GM12878 (cell line): ENCODE data around the gene TP53I11. TPM values are rescaled to one million over a fixed set of nuclear protein-coding genes. Genes with fewer than 3 reads are reported as not detected.

Experiments
- MEF2B ChIP-seq: fragments of 450-650 bp; IDR thresholded peaks from 2 replicates; pipeline ENCODE4 v1.6.1; 2018; ENCODE audit warnings: mild to moderate bottlenecking, moderate library complexity; ENCODE audit not compliant: partially characterized antibody, poor library complexity, severe bottlenecking
- ZNF274 ChIP-seq: IDR thresholded peaks from one replicate; pipeline ENCODE4 v1.8.0; 2011; ENCODE audit not compliant: insufficient read length, insufficient read depth
- polyA plus RNA-seq, 11 experiments: library from polyadenylated mRNA; depleted of rRNA in 4 of 11; unstranded in 6 of 11; stranded (reverse) in 5 of 11; fragments of >200 nt; fragmentation: Nextera tagmentation in 4 of 11; fragmentation: Illumina TruSeq in 1 of 11; extraction: Ambion mirVana in 4 of 11; extraction: Trizol in 1 of 11; gene quantifications; 1 replicate in 1 of 11; 2 replicates in 10 of 11; pipeline versions ENCODE4 v1.2.1 to v1.2.3, GENCODE V29; 2011 to 2016; ENCODE audit warnings: inconsistent platforms in 2 of 11, missing spikeins in 2 of 11, low read depth in 1 of 11
- total RNA-seq, 4 experiments: library from RNA; depleted of rRNA in 3 of 4; stranded (reverse); fragments of >200 nt in 3 of 4; fragmentation: Illumina TruSeq in 1 of 4; extraction: Trizol in 1 of 4; gene quantifications; 2 replicates each; pipeline versions ENCODE4 v1.2.1 to v1.2.3, GENCODE V29; 2013 to 2021
- TF ChIP-seq, protein P1 (sequence below): IDR thresholded peaks from 2 replicates; pipeline ENCODE4 v1.6.1; 2012; ENCODE audit warnings: low read depth, low read length, improper control_type of control experiment
- TF ChIP-seq, protein P2 (sequence below): fragments of 450-650 bp; IDR thresholded peaks from 2 replicates; pipeline ENCODE4 v1.6.1; 2016; ENCODE audit warnings: mild to moderate bottlenecking, moderate library complexity, borderline replicate concordance

Gene TP53I11
- total and polyA plus RNA-seq, 10 of the 15 experiments (the other 5 are each of a cell fraction or from before 2014, with no cell fraction given): 0.03 to 0.28 (median 0.17) TPM; not detected in 3

DNA sequence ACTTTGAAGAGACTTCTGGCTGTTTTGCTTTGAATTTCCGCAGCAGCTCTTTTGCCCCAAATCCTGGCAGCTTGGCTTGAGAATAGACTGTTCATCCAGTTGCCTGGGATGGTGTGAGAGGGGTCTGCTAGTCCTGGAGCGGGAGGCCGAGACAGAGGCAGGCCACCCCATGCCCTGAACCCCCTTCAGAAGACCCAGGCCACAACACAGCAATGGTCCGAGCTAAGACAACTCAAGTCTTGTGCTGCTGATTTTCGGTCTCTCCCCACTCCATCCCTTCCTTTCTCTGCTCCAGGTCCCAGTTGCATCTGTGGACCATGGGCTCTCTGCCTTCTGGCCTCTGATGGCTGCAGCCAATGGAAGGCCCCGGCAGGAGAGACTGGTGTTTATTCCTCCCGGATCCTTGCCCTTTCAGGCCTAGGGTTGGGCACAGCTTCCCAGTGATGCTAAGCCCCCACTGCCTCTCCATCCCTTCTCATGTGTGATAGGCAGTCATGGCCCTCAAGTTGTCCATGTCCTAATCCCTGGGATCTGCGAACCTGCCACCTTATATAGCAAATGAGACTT is 31.9 kb upstream of the TP53I11 start (continued):
- TF ChIP-seq MEF2B: no peak
- TF ChIP-seq, protein P1, sequence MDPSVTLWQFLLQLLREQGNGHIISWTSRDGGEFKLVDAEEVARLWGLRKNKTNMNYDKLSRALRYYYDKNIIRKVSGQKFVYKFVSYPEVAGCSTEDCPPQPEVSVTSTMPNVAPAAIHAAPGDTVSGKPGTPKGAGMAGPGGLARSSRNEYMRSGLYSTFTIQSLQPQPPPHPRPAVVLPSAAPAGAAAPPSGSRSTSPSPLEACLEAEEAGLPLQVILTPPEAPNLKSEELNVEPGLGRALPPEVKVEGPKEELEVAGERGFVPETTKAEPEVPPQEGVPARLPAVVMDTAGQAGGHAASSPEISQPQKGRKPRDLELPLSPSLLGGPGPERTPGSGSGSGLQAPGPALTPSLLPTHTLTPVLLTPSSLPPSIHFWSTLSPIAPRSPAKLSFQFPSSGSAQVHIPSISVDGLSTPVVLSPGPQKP: no peak
- TF ChIP-seq, protein P2, sequence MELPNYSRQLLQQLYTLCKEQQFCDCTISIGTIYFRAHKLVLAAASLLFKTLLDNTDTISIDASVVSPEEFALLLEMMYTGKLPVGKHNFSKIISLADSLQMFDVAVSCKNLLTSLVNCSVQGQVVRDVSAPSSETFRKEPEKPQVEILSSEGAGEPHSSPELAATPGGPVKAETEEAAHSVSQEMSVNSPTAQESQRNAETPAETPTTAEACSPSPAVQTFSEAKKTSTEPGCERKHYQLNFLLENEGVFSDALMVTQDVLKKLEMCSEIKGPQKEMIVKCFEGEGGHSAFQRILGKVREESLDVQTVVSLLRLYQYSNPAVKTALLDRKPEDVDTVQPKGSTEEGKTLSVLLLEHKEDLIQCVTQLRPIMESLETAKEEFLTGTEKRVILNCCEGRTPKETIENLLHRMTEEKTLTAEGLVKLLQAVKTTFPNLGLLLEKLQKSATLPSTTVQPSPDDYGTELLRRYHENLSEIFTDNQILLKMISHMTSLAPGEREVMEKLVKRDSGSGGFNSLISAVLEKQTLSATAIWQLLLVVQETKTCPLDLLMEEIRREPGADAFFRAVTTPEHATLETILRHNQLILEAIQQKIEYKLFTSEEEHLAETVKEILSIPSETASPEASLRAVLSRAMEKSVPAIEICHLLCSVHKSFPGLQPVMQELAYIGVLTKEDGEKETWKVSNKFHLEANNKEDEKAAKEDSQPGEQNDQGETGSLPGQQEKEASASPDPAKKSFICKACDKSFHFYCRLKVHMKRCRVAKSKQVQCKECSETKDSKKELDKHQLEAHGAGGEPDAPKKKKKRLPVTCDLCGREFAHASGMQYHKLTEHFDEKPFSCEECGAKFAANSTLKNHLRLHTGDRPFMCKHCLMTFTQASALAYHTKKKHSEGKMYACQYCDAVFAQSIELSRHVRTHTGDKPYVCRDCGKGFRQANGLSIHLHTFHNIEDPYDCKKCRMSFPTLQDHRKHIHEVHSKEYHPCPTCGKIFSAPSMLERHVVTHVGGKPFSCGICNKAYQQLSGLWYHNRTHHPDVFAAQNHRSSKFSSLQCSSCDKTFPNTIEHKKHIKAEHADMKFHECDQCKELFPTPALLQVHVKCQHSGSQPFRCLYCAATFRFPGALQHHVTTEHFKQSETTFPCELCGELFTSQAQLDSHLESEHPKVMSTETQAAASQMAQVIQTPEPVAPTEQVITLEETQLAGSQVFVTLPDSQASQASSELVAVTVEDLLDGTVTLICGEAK: no peak
- no peak for TF ChIP-seq ZNF274
